ENCODE measurements around the gene RPUSD1. TPM values are rescaled to one million over a fixed set of nuclear protein-coding genes. Genes with fewer than 3 reads are reported as not detected.

The RPUSD1 gene
- polyA plus RNA-seq, 1 of the 3 experiments (the other 2 are of a cell fraction) = 27.7 TPM

- H3K79me2 ChIP-seq (ENCODE audit: insufficient read depth) = peaks cover 9% of the 10 kb centered on the region
- no peak overlapping the region for H2AFZ ChIP-seq (ENCODE audit: low read depth)
- ChIA-PET POLR2A (interaction anchor here (0.9 kb wide), 1 partner anchor 65 kb away, joined by 3 read pairs; no protein-coding TSS in a partner anchor), CTCF (interaction anchor here (1.8 to 8.9 kb wide), 3 partner anchors 39 to 68 kb away, joined by 5 to 127 read pairs (median 8); partner anchors contain the start of genes CIAO3 and METRN)
- H3K4me2 ChIP-seq = no peak overlapping the region
- no peaks in the 10 kb centered on the region for H3K9me2 ChIP-seq
- TF ChIP-seq YY1 (IDR thresholded peaks at IDR 0.05; ENCODE audit: low read depth) = no peak
- H3F3A ChIP-seq (replicated peaks; ENCODE audit: insufficient read depth) = no peaks in the 10 kb centered on the region
- no peak overlapping the region for H3K9ac ChIP-seq
- H3K4me1 ChIP-seq (ENCODE audit: control insufficient read depth in 1 of 2, insufficient read depth in 2 of 2, low read depth in 1 of 2, low read length in 1 of 2) = peaks cover 0 to 13% of the 10 kb centered on the region in 2 experiments; a peak in 1 of 4 replicates
- WGBS (ENCODE audit: low lambda C conversion rate) = 44% methylated on average over 3 of the region's 6 CpGs
- no peak for DNase-seq
- H3K27ac ChIP-seq (ENCODE audit: low read depth in 2 of 2, low read length in 1 of 2) = no peak overlapping the region
- H3K4me3 ChIP-seq (ENCODE audit: low read depth in 2 of 2, low read length in 1 of 2) = no peak overlapping the region
- H4K20me1 ChIP-seq (ENCODE audit: insufficient read depth) = peaks cover 17% of the 10 kb centered on the region; the same call in 1 of the 2 replicates
- no peaks in the 10 kb centered on the region for H3K9me3 ChIP-seq
- H3K36me3 ChIP-seq (replicated peaks in 1 of 2; ENCODE audit: control insufficient read depth in 1 of 2, insufficient read depth in 2 of 2, low read length in 1 of 2) = peaks cover 0 to 10% of the 10 kb centered on the region in 2 experiments
- peaks cover 17% of the 10 kb centered on the region; the same call in 1 of the 2 replicates for H3K27me3 ChIP-seq (ENCODE audit: insufficient read depth)
These were observed 5.9 kb downstream of the RPUSD1 start for GRCh38 chr16:782258-782657.

- DNase-seq = no peak
- H3K27ac ChIP-seq (ENCODE audit: low read depth in 2 of 2, low read length in 1 of 2) = no peak overlapping the region
- peaks cover 13% of the 10 kb centered on the region; the same call in 1 of the 2 replicates for H4K20me1 ChIP-seq (ENCODE audit: insufficient read depth)
- no peak overlapping the region for H3K4me3 ChIP-seq (ENCODE audit: low read depth in 2 of 2, low read length in 1 of 2)
- CTCF ChIA-PET = interaction anchor here (2.6 to 8.9 kb wide), 2 partner anchors 40 to 67 kb away, joined by 8 to 127 read pairs; partner anchors contain the start of genes CIAO3 and METRN
- H3K36me3 ChIP-seq (replicated peaks in 1 of 2; ENCODE audit: control insufficient read depth in 1 of 2, insufficient read depth in 2 of 2, low read length in 1 of 2) = peaks cover 0 to 10% of the 10 kb centered on the region in 2 experiments
- no peaks in the 10 kb centered on the region for H3K9me3 ChIP-seq
- H3K9ac ChIP-seq = no peak overlapping the region
- H3K27me3 ChIP-seq (ENCODE audit: insufficient read depth) = peaks cover 17% of the 10 kb centered on the region; the same call in 1 of the 2 replicates
- H3K9me2 ChIP-seq = no peaks in the 10 kb centered on the region
- no peak overlapping the region for H2AFZ ChIP-seq (ENCODE audit: low read depth)
- H3K4me1 ChIP-seq (ENCODE audit: control insufficient read depth in 1 of 2, insufficient read depth in 2 of 2, low read depth in 1 of 2, low read length in 1 of 2) = peaks cover 0 to 8% of the 10 kb centered on the region in 2 experiments; a peak in 1 of 4 replicates
- 21% methylated on average over 9 of the region's 19 CpGs for WGBS (ENCODE audit: low lambda C conversion rate)
- POLR2A ChIA-PET = no interaction called here
- TF ChIP-seq TEAD4 (IDR thresholded peaks at IDR 0.05; ENCODE audit: borderline replicate concordance, insufficient read depth) (no peak), TAF1 (IDR thresholded peaks at IDR 0.05; ENCODE audit: borderline replicate concordance, low read depth, low read length) (no peak), JUND (IDR thresholded peaks at IDR 0.05) (no peak), YY1 (IDR thresholded peaks at IDR 0.05; ENCODE audit: low read depth) (no peak), GATA2 (CRISPR knock-in tag; IDR thresholded peaks at IDR 0.05) (no peak), FOXM1 (IDR thresholded peaks at IDR 0.05; ENCODE audit: low read depth) (no peak), REST (IDR thresholded peaks at IDR 0.05; ENCODE audit: low read depth, low read length) (no peak), USF1 (IDR thresholded peaks at IDR 0.05; ENCODE audit: borderline replicate concordance, low read depth) (no peak)
- no peak overlapping the region for H3K4me2 ChIP-seq
- H3F3A ChIP-seq (replicated peaks; ENCODE audit: insufficient read depth) = no peaks in the 10 kb centered on the region
- peaks cover 1% of the 10 kb centered on the region; the same call in 1 of the 2 replicates for H3K79me2 ChIP-seq (ENCODE audit: insufficient read depth)
These were observed 6.7 kb downstream of the RPUSD1 start for GRCh38 chr16:781346-782010.
